HG03558 (cell line): ENCODE results near the gene SP7.

Source experiments
- ATAC-seq: cut with Tn5 transposase; IDR thresholded peaks from one replicate; pipeline ENCODE4 v1.9.1; 2021; ENCODE audit warnings: moderate number of reproducible peaks; ENCODE audit not compliant: unreplicated experiment; ENCODE audit errors: extremely low read depth

Gene SP7

DNA sequence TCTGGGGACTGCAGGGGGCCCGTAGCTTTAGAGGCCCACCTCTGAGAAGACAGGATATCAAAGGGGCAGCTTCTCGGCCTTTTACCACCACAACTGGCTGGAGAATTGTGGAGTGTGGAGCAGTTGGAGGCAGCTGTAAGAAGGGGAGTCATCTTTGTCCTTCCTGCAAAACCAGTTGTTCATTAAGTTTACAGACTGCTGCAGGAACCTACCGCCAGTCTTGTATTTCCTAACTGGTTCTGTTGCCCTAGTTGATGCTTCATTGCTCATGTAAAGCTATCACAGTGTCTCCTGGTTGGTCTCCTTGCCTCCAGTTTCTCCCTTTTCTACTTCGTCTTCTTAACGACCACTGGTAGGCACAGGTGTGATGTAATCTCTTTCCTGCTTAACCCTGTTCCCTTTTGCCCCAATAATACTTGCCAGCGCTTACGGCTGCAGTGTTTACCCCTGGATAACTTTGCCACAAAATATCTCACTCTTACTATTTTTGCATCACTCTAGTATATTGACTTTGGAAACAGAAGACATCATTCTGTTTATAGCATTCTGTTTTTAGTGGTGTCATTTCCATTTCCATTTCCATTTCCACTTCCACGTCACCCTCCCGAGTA, 56.2 kb downstream of the SP7 start:
- ATAC-seq, result no peak

- ATAC-seq, result no peak
Measured at GRCh38 chr12:53279283-53279869, 56.8 kb downstream of the SP7 start.

DNA sequence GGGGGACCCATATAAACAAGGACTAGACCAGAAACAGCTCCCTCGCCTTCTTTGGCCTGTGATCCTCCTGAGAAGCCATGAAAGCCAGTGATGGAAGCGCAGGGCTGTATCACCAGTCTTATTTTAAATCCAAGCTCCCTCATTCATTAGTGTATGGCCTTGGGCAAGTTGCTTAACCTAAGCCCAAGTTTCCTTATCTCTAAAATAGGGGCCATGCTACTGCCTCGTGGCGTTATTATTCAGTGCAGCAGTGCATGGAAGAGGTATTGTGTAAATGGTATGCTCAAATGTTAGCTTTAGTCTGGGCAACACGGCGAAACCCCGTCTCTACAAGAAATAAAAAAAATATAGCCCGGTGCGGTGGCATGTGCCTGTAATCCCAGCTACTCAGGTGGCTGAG, 58.2 kb downstream of the SP7 start:
- no peak for ATAC-seq
